ENCODE measurements around the gene PNPLA5. TPM values are rescaled to one million over a fixed set of nuclear protein-coding genes. Genes with fewer than 3 reads are reported as not detected.

Gene PNPLA5
- total and polyA plus RNA-seq, 8 donors, result not detected

Other genes starting within 250 kb of the PNPLA5 start
- gene EFCAB6, start 79.7 kb downstream of the PNPLA5 start, total RNA-seq, result 1 to 10 TPM; 1.6 to 3.4 (median 2.2) TPM
- 1 to 10 TPM; 1.7 to 3.2 TPM for gene EFCAB6, start 79.7 kb downstream of the PNPLA5 start, polyA plus RNA-seq
- gene SULT4A1, start 29.5 kb downstream of the PNPLA5 start, total RNA-seq, result under 1 TPM in 5 of 6 donors, not detected in 1; 0.09 to 0.47 (median 0.25) TPM
- gene SULT4A1, start 29.5 kb downstream of the PNPLA5 start, polyA plus RNA-seq, result 1 to 10 TPM; 1.1 to 5.4 TPM
- gene PNPLA3, start 31.8 kb upstream of the PNPLA5 start, total RNA-seq, result under 1 TPM in 4 of 6 donors, not detected in 2; 0.16 to 0.70 (median 0.26) TPM
- under 1 TPM; 0.07 to 0.19 TPM for gene PNPLA3, start 31.8 kb upstream of the PNPLA5 start, polyA plus RNA-seq
- 10 to 100 TPM; 15.1 to 24.4 (median 19.3) TPM for gene SAMM50, start 63.4 kb upstream of the PNPLA5 start, total RNA-seq
- gene SAMM50, start 63.4 kb upstream of the PNPLA5 start, polyA plus RNA-seq, result 10 to 100 TPM in 1 of 2 donors, 1 to 10 TPM in 1; 9.1 to 15.9 TPM
- gene PARVB, start 132.3 kb upstream of the PNPLA5 start, total RNA-seq, result 10 to 100 TPM in 4 of 6 donors, 1 to 10 TPM in 2; 3.8 to 14.3 (median 10.4) TPM
- 10 to 100 TPM in 1 of 2 donors, 1 to 10 TPM in 1; 9.2 to 27.3 TPM for gene PARVB, start 132.3 kb upstream of the PNPLA5 start, polyA plus RNA-seq

Measured in pancreas (tissue), 8 donors.